Transverse colon (tissue), 4 donors: ENCODE results near the gene PPM1J.

Source experiments
- POLR2AphosphoS5 ChIP-seq, 3 donors: sonication (generic); formaldehyde crosslinking; IDR thresholded peaks; one replicate each; pipeline ENCODE4 v1.6.1; 2016; ENCODE audit warnings: antibody characterized with exemption in 3 of 3
- TF ChIP-seq, protein P1 (sequence below), 5 experiments: fragments of 200-600 bp in 3 of 5; fragments of 450-650 bp in 2 of 5; sonication (generic) in 3 of 5; IDR thresholded peaks; 1 replicate in 2 of 5; 2 replicates in 3 of 5; pipeline ENCODE4 v1.5.1; 2016 to 2017; ENCODE audit warnings: antibody characterized with exemption in 5 of 5, inconsistent platforms in 3 of 5, mild to moderate bottlenecking in 2 of 5, moderate library complexity in 1 of 5

GRCh38 chr1:112686417-112686816 is 28.7 kb downstream of the PPM1J start:
- TF ChIP-seq, protein P1, sequence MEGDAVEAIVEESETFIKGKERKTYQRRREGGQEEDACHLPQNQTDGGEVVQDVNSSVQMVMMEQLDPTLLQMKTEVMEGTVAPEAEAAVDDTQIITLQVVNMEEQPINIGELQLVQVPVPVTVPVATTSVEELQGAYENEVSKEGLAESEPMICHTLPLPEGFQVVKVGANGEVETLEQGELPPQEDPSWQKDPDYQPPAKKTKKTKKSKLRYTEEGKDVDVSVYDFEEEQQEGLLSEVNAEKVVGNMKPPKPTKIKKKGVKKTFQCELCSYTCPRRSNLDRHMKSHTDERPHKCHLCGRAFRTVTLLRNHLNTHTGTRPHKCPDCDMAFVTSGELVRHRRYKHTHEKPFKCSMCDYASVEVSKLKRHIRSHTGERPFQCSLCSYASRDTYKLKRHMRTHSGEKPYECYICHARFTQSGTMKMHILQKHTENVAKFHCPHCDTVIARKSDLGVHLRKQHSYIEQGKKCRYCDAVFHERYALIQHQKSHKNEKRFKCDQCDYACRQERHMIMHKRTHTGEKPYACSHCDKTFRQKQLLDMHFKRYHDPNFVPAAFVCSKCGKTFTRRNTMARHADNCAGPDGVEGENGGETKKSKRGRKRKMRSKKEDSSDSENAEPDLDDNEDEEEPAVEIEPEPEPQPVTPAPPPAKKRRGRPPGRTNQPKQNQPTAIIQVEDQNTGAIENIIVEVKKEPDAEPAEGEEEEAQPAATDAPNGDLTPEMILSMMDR (IDR thresholded peaks at IDR 0.05), result no peak
- TF ChIP-seq POLR2AphosphoS5 (IDR thresholded peaks at IDR 0.05), result no peak
